SK-N-MC (cell line): ENCODE data around the gene POU6F2.

Experiments used
- EZH2 ChIP-seq: fragments of 200-600 bp; sonication (generic); IDR thresholded peaks from one replicate; pipeline ENCODE4 v1.6.1; 2017; ENCODE audit warnings: antibody characterized with exemption
- POLR2AphosphoS5 ChIP-seq: IDR thresholded peaks from 2 replicates; pipeline ENCODE4 v1.6.1; 2012; ENCODE audit warnings: mild to moderate bottlenecking, low read depth, low read length, borderline replicate concordance

- no peak for TF ChIP-seq EZH2
- TF ChIP-seq POLR2AphosphoS5: no peak
These were observed 538.0 kb downstream of the POU6F2 start for GRCh38 chr7:39515534-39516228.
